Upper lobe of right lung (tissue), 1 donor: ENCODE data around the gene LUM. TPM values are rescaled to one million over a fixed set of nuclear protein-coding genes. Genes with fewer than 3 reads are reported as not detected.

ENCODE experiments used
- ATAC-seq: fragments of 200-7000 bp; cut with Tn5 transposase; one replicate; pipeline ENCODE4 v1.9.1; 2020; ENCODE audit warnings: mild to moderate bottlenecking, moderate library complexity
- DNase-seq: peaks from one replicate; pipeline ENCODE4 v3.0.0-alpha.2; 2020
- H3K27ac ChIP-seq: fragments of 200-600 bp; one replicate; pipeline ENCODE4 v1.8.0; 2022
- H3K27me3 ChIP-seq: fragments of 200-600 bp; one replicate; pipeline ENCODE4 v1.8.0; 2022; ENCODE audit warnings: mild to moderate bottlenecking
- H3K36me3 ChIP-seq: fragments of 200-600 bp; one replicate; pipeline ENCODE4 v1.8.0; 2022
- H3K4me1 ChIP-seq: fragments of 200-600 bp; one replicate; pipeline ENCODE4 v1.8.0; 2022
- H3K4me3 ChIP-seq: fragments of 200-600 bp; one replicate; pipeline ENCODE4 v1.8.0; 2022; ENCODE audit warnings: mild to moderate bottlenecking
- H3K9me3 ChIP-seq: fragments of 200-600 bp; one replicate; pipeline ENCODE4 v1.8.0; 2022
- CTCF ChIP-seq: fragments of 200-600 bp; IDR thresholded peaks from one replicate; pipeline ENCODE4 v1.8.0; 2022; ENCODE audit warnings: antibody characterized with exemption
- intact Hi-C: fragments of 100-400 bp; cut with DNase I; formaldehyde crosslinking; loops from one replicate; pipeline ENCODE4 v1.11.0; 2022
- total RNA-seq: library from RNA; stranded (reverse); fragmentation: NEBNext Ultra II Directional; extraction: Animal tissue kit (Norgen Biotek cat#: 25700); gene quantifications from one replicate; pipeline ENCODE4 v1.2.1, GENCODE V29; 2021
- donor health status: DM: no; HTN: yes; CAD: no; lungs with severe emphysema.

The LUM gene
- total RNA-seq, 1 donor from 2014 or later: 361 TPM

- DNase-seq (no peak), ATAC-seq (no peak)
- intact Hi-C loops: no loop called here
- TF ChIP-seq CTCF: no peak
- no peak overlapping the region for H3K4me3 ChIP-seq
- no peak overlapping the region for H3K27ac ChIP-seq
- no peaks in the 10 kb centered on the region for H3K27me3 ChIP-seq
- no peaks in the 10 kb centered on the region for H3K36me3 ChIP-seq
- no peaks in the 10 kb centered on the region for H3K4me1 ChIP-seq
- no peaks in the 10 kb centered on the region for H3K9me3 ChIP-seq
Measured at GRCh38 chr12:91055976-91056375, 55.3 kb downstream of the LUM start.

GRCh38 chr12:91053951-91054715 is 57.2 kb downstream of the LUM start:
- Histone ChIP-seq H3K27ac (no peak overlapping the region), H3K4me1 (no peaks in the 10 kb centered on the region), H3K36me3 (no peaks in the 10 kb centered on the region), H3K27me3 (no peaks in the 10 kb centered on the region), H3K9me3 (no peaks in the 10 kb centered on the region), H3K4me3 (no peak overlapping the region)
- TF ChIP-seq CTCF: no peak
- ATAC-seq (no peak), DNase-seq (no peak)
- intact Hi-C loops: no loop called here

Other genes starting within 250 kb of the LUM start
- not detected for gene CCER1, start 156.3 kb downstream of the LUM start, total RNA-seq
- gene EPYC, start 106.5 kb downstream of the LUM start, total RNA-seq: not detected
- not detected for gene KERA, start 53.5 kb downstream of the LUM start, total RNA-seq
- gene DCN, start 71.3 kb upstream of the LUM start, total RNA-seq: 753 TPM